ENCODE measurements around the gene TMPRSS15.

Gene TMPRSS15

GRCh38 chr21:18382141-18382540, 21.4 kb downstream of the TMPRSS15 start:
- no peak overlapping the region for H3K27ac ChIP-seq
- no peak overlapping the region for H3K4me3 ChIP-seq
- TF ChIP-seq, protein P1, sequence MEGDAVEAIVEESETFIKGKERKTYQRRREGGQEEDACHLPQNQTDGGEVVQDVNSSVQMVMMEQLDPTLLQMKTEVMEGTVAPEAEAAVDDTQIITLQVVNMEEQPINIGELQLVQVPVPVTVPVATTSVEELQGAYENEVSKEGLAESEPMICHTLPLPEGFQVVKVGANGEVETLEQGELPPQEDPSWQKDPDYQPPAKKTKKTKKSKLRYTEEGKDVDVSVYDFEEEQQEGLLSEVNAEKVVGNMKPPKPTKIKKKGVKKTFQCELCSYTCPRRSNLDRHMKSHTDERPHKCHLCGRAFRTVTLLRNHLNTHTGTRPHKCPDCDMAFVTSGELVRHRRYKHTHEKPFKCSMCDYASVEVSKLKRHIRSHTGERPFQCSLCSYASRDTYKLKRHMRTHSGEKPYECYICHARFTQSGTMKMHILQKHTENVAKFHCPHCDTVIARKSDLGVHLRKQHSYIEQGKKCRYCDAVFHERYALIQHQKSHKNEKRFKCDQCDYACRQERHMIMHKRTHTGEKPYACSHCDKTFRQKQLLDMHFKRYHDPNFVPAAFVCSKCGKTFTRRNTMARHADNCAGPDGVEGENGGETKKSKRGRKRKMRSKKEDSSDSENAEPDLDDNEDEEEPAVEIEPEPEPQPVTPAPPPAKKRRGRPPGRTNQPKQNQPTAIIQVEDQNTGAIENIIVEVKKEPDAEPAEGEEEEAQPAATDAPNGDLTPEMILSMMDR (IDR thresholded peaks at IDR 0.05): no peak
- DNase-seq (ENCODE audit: low spot score): no peak

DNA sequence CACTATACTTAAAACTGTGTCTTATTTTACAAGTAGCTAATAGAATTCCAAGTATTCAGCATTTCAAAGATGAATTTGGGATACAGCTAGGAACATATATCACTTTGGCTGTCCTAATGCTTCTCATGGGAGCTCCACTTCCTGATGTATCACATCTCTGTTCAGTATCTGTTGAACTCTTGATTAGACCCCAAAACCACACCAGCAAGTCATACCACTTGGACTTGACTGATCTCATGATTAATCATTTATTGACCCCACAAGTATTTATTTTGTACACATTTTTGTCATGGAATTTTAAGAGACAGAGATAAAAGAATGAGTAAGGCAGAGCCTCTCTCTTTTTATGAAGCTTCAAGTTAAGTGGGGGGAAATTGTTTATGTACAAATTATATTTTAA, 30.0 kb downstream of the TMPRSS15 start:
- Histone ChIP-seq H3K4me3 (no peak overlapping the region), H3K27ac (no peak overlapping the region)
- no peak for DNase-seq (ENCODE audit: low spot score)
- TF ChIP-seq, protein P1 (IDR thresholded peaks at IDR 0.05): no peak

DNA sequence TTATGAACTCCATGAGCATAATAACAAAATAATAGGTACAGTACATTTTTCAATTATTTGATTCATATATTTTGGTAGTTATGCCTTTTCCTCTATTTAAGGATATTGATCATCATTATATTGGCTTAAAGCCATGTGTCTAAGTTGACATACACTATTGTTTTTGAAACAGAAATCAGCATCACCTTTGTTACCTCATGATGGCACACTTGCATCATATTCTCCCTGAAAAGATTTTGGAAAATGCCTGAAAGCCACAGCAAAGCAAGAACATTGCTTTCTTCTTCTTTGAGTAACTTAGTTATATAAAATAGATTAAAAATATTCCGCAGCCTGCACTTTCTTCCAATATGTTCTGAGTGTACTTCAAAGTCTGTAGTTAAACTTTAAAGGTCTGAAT, 33.3 kb downstream of the TMPRSS15 start:
- TF ChIP-seq, protein P1 (IDR thresholded peaks at IDR 0.05): no peak
- no peak overlapping the region for H3K4me3 ChIP-seq
- no peak overlapping the region for H3K27ac ChIP-seq
- DNase-seq (ENCODE audit: low spot score): no peak

DNA sequence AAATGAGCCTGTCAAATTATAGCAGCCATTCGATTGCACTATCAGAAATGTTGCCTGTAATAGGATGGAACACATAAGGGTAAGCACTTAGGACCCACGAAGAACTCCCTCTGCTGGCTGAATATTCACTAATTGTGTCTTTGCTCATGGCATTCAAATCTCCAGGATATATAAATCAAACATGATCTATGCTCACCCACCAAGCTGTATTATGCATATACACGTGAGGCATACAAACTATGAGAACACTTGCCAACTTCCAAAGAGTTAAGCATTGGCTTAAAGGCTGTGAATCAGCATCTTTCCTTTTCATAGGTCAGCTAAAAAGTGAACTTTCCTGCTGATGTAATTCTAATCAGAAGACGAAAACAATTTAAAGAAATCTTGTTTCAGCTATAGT, 34.5 kb downstream of the TMPRSS15 start:
- DNase-seq (ENCODE audit: low spot score): no peak
- H3K4me3 ChIP-seq: no peak overlapping the region
- TF ChIP-seq, protein P1 (IDR thresholded peaks at IDR 0.05): no peak
- H3K27ac ChIP-seq: no peak overlapping the region

GRCh38 chr21:18368205-18368604, 35.4 kb downstream of the TMPRSS15 start:
- Histone ChIP-seq H3K4me3 (no peak overlapping the region), H3K27ac (no peak overlapping the region)
- no peak for DNase-seq (ENCODE audit: low spot score)
- TF ChIP-seq, protein P1 (IDR thresholded peaks at IDR 0.05): no peak

DNA sequence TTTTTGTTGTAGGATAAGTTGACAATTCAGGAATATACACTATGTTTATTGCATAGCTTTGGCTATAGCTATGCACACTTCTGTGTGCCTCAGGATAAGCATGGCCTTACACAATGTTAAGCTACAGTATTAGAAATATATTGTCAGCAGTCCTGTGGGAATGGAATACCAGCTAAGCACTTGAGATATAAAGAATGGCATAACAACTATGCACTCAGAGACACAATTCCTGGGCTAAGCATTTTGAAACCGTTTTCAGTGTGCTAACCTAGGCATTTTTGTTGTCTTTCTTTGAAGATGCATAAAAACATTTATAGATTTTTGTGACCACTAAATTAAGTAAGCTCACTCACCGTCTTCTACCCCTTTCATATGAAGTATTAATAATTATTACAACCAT, 46.8 kb downstream of the TMPRSS15 start:
- no peak overlapping the region for H3K4me3 ChIP-seq
- TF ChIP-seq, protein P1 (IDR thresholded peaks at IDR 0.05): no peak
- no peak overlapping the region for H3K27ac ChIP-seq
- DNase-seq (ENCODE audit: low spot score): no peak

- no peak overlapping the region for H3K4me3 ChIP-seq
- TF ChIP-seq, protein P1 (IDR thresholded peaks at IDR 0.05): no peak
- H3K27ac ChIP-seq: no peak overlapping the region
- no peak for DNase-seq (ENCODE audit: low spot score)
These were observed 48.6 kb downstream of the TMPRSS15 start for GRCh38 chr21:18354947-18355346.

Data from coronary artery (tissue), 2 donors.